Measurements from ENCODE around the gene STRC.
"Not testable (repeated sequence)": the region's sequence is repeated elsewhere in the genome, so short reads cannot be mapped to it uniquely, and the experiment has no call there.

The STRC gene

DNA sequence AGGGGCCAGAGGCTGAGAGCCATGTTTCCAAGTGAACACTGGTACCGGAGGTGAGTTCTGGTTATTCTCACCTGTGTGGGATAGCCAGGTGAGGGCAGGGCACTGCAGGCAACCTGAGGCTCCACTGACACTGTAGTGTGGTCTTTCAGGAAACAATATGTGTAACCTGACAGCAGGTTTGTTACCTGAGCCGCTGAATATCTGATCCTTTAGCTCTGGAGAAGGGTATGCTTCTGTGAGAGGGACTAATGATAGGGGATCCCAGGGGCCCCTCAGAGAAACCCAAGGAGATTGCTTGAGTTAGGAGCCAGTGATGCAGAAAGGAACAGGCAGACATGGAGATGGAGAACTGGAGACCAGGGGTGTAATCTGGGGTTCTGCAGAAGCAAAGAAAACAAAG is at the start of gene STRC:
Gene STRC, minus strand, starts transcription at position 101 of the 400 bp plus-strand sequence. Its CDS starts 78 bp downstream, at position 23.
- DNase-seq = not testable (repeated sequence)

GRCh38 chr15:43666177-43666576 is 47.6 kb upstream of the STRC start:
- not testable (repeated sequence) for DNase-seq

- not testable (repeated sequence) for DNase-seq
These were observed 44.7 kb upstream of the STRC start for GRCh38 chr15:43663333-43663732.

- DNase-seq = not testable (repeated sequence)
These were observed 43.7 kb upstream of the STRC start for GRCh38 chr15:43662293-43662692.

- not testable (repeated sequence) for DNase-seq
These were observed 41.1 kb upstream of the STRC start for GRCh38 chr15:43659727-43660126.

DNA sequence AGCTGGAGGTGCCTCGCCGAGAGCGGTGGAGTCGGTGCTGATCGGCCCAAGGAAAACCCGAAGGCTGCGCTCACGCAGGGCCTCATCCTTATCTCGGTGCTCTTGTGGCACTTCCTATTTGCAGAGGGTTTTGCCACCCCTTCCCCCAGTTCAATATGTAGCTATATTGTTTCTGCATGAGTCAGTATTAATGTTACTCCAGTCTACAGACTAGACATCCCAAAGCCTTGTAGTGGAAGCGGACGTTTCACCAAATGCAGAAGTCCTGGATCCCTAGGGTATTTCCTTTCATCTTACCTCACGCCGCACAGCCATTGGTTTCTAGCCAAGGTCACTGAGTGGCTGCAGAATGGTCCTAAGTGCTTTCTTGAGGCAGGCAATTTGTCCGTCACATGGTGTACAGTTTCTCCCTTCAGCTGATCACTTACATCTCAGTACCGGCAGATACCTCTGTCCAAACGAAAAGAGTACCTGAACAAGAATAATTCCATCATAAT is 30.9 kb upstream of the STRC start:
- not testable (repeated sequence) for DNase-seq

- DNase-seq = no peak
These were observed 30.2 kb upstream of the STRC start, which contains the start of gene CATSPER2 for GRCh38 chr15:43648649-43649429. Gene CATSPER2 (minus strand): TSS chr15:43648844. CDS start chr15:43648061, 783 bp downstream.

DNA sequence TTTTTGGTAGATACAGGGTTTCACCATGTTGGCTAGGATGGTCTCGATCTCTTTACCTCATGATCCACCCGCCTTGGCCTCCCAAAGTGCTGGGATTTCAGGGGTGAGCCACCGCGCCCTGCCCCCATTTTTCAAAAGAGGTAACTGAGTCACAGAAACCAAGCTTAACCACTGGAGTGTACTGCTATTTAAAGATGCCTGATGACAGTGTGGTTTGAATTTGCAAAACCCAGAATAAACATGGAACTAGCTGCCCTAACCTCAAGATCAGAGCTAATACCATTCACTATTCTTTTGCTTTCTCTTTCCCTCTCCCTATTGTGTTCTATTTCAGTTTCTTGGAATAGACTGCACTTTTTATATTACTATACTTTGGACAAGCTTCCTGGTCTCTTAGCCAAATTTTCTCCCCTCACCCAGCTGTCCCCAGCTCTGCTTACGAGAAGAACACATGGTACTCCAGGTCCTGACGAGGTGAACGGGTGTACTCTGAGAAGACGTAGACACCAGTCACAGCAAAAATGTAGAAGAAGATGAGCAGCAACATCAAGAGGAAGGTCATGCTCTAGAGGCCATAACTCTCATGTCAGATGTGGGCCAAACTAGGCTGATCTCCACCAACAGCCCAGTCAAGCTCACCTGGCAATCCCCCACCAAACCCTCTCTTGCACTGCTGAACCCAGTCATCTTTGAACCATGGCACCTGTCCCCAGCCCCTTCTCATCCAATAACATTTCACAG is 20.0 kb upstream of the STRC start:
- not testable (repeated sequence) for DNase-seq

DNA sequence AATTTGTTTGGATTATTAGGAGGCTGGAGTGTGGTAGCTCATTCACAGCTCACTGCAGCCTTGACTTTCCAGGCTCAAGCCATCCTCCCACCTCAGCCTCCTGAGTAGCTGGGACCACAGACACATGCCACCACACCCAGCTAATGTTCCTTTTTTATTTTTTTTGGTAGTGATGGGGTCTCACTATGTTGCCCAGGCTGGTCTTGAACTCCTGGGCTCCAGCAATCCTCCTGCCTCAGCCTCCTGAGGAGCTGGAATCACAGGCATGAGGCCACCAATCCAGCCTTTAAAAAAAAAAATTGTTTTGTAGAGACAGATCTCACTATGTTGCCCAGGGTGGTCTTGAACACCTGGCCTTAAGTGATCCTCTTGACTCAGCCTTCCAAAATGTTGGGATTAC is 8.3 kb upstream of the STRC start:
- not testable (repeated sequence) for DNase-seq

DNA sequence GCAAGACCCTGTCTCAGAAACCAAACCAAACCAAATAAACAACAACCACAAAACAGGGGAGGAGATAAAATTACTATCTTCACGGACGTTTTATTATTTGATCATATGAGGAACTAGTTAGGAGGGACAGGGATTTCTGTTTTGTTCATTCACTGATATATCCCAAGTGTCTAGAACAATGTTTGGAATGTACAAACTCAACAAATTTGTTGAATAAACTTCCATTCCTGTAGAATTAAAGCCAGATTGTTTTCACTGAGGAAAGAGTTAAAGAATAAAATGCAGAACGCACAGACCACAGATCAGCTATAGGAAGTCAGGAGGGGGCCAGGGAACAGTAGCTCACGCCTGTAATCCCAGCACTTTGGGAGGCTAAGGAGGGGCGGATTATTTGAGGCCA is 6.5 kb upstream of the STRC start:
- no peak for DNase-seq

GRCh38 chr15:43622068-43622799 is 3.6 kb upstream of the STRC start:
- DNase-seq = not testable (repeated sequence)

- DNase-seq = not testable (repeated sequence)
These were observed 850 bp downstream of the STRC start for GRCh38 chr15:43617750-43618149.

- DNase-seq = not testable (repeated sequence)
These were observed 16.4 kb downstream of the STRC start for GRCh38 chr15:43602233-43602632.

- not testable (repeated sequence) for DNase-seq
These were observed 18.4 kb downstream of the STRC start for GRCh38 chr15:43600200-43600599.

DNA sequence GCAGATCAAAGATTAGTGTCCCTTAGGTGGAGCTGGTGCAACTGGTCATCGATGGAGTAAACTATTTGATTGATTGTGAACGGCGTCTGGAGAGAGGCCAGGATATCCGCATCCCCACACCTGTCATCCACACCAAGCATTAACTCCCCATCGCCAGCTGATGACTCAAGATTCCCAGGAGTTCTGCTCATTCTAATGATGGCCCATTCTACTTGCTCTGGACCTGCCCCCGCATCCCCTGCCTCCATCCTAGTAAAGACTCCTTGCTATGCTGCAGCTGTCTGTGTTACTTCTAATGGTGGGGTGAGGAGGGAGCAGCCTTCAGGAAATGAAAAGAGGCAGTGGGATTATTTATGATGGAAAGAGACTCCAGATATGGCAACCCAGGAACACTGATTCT is 19.5 kb downstream of the STRC start:
- DNase-seq = not testable (repeated sequence)

GRCh38 chr15:43593328-43594190 is 25.0 kb downstream of the STRC start, which contains the start of gene CKMT1B:
Gene CKMT1B (plus strand): TSS chr15:43594027. CDS start chr15:43594219, 192 bp downstream.
- not testable (repeated sequence) for DNase-seq

- DNase-seq = not testable (repeated sequence)
These were observed 25.8 kb downstream of the STRC start for GRCh38 chr15:43592841-43593240.

DNA sequence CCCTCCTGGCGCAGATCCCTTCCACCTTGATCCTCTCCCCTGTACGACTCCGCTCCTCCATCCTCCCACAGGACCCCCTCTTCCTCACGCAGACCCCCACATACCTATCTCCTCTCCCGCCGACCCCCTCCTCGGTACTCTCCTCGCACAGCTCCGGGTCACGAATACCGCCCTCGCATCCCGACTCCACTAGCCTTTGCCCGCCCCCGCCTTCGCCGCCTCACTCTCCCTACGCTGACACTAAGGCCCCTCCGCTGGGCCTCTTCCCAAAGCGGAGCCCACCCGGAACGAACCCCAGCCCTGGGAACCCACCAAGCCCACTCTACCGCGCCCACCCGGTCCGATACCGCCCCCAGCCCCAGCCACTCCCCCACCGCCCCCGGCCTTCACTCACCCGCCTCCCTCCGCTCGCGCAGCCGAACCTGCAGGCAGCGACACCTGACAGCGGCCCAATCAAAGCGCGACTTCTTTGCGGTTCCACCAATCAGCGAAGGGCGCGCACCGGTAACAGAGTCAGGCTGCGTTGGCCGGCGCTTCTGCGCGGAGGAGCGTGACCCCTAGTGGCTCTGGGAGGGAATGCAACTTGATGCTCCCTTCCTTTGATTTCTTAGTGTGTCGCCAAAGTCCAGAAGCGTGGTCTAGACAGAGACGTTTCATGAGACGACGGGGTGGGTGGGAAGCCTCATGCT is 28.7 kb downstream of the STRC start, which contains the start of gene PPIP5K1:
Gene PPIP5K1, minus strand, starts transcription at position 431 of the 689 bp plus-strand sequence. CDS start 5,704 bp downstream, outside the sequence.
- DNase-seq = not testable (repeated sequence)

GRCh38 chr15:43574607-43575006 is 44.0 kb downstream of the STRC start:
- not testable (repeated sequence) for DNase-seq

- not testable (repeated sequence) for DNase-seq
These were observed 52.0 kb downstream of the STRC start for GRCh38 chr15:43566615-43567014.

DNA sequence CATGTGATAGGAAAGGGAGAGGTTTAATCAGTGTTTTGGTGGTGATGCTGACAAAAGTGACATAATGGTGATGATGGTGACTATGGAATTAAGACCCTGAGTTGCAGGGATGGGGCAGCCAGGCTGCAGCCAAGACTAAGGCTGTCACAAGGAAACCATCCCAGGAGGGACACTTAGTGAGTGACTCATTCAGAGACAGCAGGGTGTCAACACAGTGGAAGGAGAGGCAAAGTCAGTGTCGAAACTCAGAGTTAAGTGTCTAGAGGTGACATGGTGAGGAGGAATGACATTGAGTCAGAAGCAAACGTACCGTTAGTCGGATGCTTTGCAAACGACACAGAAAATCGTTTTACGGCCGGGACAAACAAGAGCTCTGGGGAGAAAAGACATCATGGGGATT is 54.8 kb downstream of the STRC start:
- not testable (repeated sequence) for DNase-seq
